K562 (cell line): ENCODE data around the gene RPL7L1. TPM values are rescaled to one million over a fixed set of nuclear protein-coding genes. Genes with fewer than 3 reads are reported as not detected.
"Not testable (repeated sequence)": the region's sequence is repeated elsewhere in the genome, so short reads cannot be mapped to it uniquely, and the experiment has no call there.

Source experiments
- BHLHE40 ChIP-seq: IDR thresholded peaks from 2 replicates; pipeline ENCODE4 v1.6.1; 2011; ENCODE audit warnings: low read length, improper control_type of control experiment
- CREM ChIP-seq: IDR thresholded peaks from 2 replicates; pipeline ENCODE4 v1.6.1; 2014; ENCODE audit warnings: antibody characterized with exemption, low read depth
- ESRRA ChIP-seq: fragments of 450-650 bp; IDR thresholded peaks from 2 replicates; pipeline ENCODE4 v1.6.1; 2014; ENCODE audit warnings: low read depth, mild to moderate bottlenecking, moderate library complexity, borderline replicate concordance
- HES1 ChIP-seq: fragments of 450-650 bp; IDR thresholded peaks from 2 replicates; pipeline ENCODE4 v1.6.1; 2016; ENCODE audit warnings: low read depth, mild to moderate bottlenecking, moderate library complexity
- MAX ChIP-seq: sonication (generic); formaldehyde crosslinking; IDR thresholded peaks from 2 replicates; pipeline ENCODE4 v1.9.0; 2022; ENCODE audit warnings: mild to moderate bottlenecking, missing genetic modification reagents
- NFE2 ChIP-seq: IDR thresholded peaks from 2 replicates; pipeline ENCODE4 v1.6.1; 2014; ENCODE audit warnings: antibody characterized with exemption, low read depth
- PML ChIP-seq: IDR thresholded peaks from 2 replicates; pipeline ENCODE4 v1.6.1; 2012; ENCODE audit warnings: low read length, inconsistent platforms
- POLR2AphosphoS5 ChIP-seq: IDR thresholded peaks from 2 replicates; pipeline ENCODE4 v1.6.1; 2011; ENCODE audit warnings: mild to moderate bottlenecking, low read depth, low read length, moderate library complexity; ENCODE audit not compliant: control insufficient read depth, insufficient read depth
- RNF2 ChIP-seq: sonication (generic); IDR thresholded peaks from 2 replicates; pipeline ENCODE4 v1.6.1; 2016
- SMAD4 ChIP-seq: fragments of 250-450 bp; sonication (Bioruptor Pico); conservative IDR thresholded peaks from 2 replicates; pipeline ENCODE4 v1.8.0; 2021; ENCODE audit warnings: inconsistent platforms, mild to moderate bottlenecking, moderate library complexity
- SMARCA4 ChIP-seq: fragments of 450-650 bp; IDR thresholded peaks from 2 replicates; pipeline ENCODE4 v1.6.1; 2016
- SMARCE1 ChIP-seq: fragments of 450-650 bp; IDR thresholded peaks from 2 replicates; pipeline ENCODE4 v1.7.1; 2016; ENCODE audit warnings: mild to moderate bottlenecking
- SOX6 ChIP-seq: fragments of 450-650 bp; IDR thresholded peaks from 2 replicates; pipeline ENCODE4 v1.6.1; 2014; ENCODE audit warnings: mild to moderate bottlenecking
- TEAD4 ChIP-seq, 2 experiments: sonication (generic) in 1 of 2; formaldehyde crosslinking in 1 of 2; IDR thresholded peaks; 2 replicates each; pipeline versions ENCODE4 v1.6.1 to v1.8.0; 2012 to 2022; ENCODE audit warnings: borderline replicate concordance in 1 of 2, inconsistent platforms in 1 of 2, low read length in 1 of 2, mild to moderate bottlenecking in 1 of 2, missing genetic modification reagents in 1 of 2
- TFAP4 ChIP-seq: sonication (generic); formaldehyde crosslinking; IDR thresholded peaks from 2 replicates; pipeline ENCODE4 v1.8.0; 2022; ENCODE audit warnings: missing genetic modification reagents, mild to moderate bottlenecking, moderate library complexity, borderline replicate concordance
- polyA plus RNA-seq, 8 experiments: library from polyadenylated mRNA; depleted of rRNA in 4 of 8; stranded (reverse) in 5 of 8; unstranded in 3 of 8; fragments of >200 nt; fragmentation: Nextera tagmentation in 2 of 8; fragmentation: Illumina TruSeq in 1 of 8; extraction: Ambion mirVana in 2 of 8; extraction: Trizol in 1 of 8; gene quantifications; 2 replicates each; pipeline versions ENCODE4 v1.2.1 to v1.2.3, GENCODE V29; 2011 to 2014; ENCODE audit warnings: inconsistent platforms in 1 of 8, missing spikeins in 1 of 8
- total RNA-seq, 7 experiments: library from RNA; depleted of rRNA in 6 of 7; stranded (reverse); fragments of >200 nt in 6 of 7; fragmentation: Illumina TruSeq in 2 of 7; extraction: Trizol in 2 of 7; gene quantifications; 2 replicates each; pipeline versions ENCODE4 v1.2.1 to v1.2.3, GENCODE V29; 2011 to 2021; ENCODE audit warnings: low replicate concordance in 1 of 7
- TF ChIP-seq, protein P1 (sequence below): fragments of 450-650 bp; IDR thresholded peaks from 2 replicates; pipeline ENCODE4 v1.6.1; 2017; ENCODE audit warnings: antibody characterized with exemption, mild to moderate bottlenecking
- TF ChIP-seq, protein P2 (sequence below), 2 experiments: IDR thresholded peaks in 1 of 2; conservative IDR thresholded peaks in 1 of 2; 2 replicates each; pipeline ENCODE4 v1.6.1; 2016; ENCODE audit warnings: low read depth in 2 of 2, mild to moderate bottlenecking in 1 of 2, missing compliant biosample characterization in 1 of 2, missing genetic modification characterization in 1 of 2, moderate library complexity in 1 of 2

The RPL7L1 gene
- total and polyA plus RNA-seq, 9 of the 15 experiments (the other 6 are each of a cell fraction or from before 2014, with no cell fraction given) = 129 to 259 (median 164) TPM

DNA sequence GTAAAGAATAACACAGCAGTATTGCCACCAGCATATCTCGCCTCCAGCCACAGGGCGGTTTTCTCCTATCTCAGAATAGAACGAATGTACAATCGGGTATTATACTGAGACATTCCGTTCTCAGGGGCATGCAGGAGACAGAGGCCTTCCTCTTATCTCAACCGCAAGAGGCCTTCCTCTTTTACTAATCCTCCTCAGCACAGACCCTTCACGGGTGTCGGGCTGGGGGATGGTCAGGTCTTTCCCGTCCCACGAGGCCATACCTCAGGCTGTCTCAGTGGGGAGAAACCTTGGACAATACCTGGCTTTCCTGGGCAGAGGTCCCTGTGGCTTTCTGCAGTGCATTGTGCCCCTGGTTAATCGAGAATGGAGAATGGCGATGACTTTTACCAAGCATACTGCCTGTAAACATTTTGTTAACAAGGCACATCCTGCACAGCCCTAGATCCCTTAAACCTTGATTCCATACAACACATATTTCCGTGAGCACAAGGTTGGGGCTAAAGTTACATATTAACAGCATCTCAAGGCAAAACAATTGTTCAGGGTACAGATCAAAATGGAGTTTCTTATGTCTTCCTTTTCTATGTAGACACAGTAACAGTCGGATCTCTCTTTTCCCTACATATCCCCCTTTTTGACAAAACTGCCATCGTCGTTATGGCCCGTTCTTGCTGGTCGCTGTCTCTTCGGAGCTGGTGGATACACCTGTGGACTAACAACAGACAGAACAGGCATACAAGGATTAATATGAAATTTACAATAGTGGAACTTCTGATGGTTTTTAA is 14.8 kb downstream of the RPL7L1 start (continued):
- TF ChIP-seq, protein P1, sequence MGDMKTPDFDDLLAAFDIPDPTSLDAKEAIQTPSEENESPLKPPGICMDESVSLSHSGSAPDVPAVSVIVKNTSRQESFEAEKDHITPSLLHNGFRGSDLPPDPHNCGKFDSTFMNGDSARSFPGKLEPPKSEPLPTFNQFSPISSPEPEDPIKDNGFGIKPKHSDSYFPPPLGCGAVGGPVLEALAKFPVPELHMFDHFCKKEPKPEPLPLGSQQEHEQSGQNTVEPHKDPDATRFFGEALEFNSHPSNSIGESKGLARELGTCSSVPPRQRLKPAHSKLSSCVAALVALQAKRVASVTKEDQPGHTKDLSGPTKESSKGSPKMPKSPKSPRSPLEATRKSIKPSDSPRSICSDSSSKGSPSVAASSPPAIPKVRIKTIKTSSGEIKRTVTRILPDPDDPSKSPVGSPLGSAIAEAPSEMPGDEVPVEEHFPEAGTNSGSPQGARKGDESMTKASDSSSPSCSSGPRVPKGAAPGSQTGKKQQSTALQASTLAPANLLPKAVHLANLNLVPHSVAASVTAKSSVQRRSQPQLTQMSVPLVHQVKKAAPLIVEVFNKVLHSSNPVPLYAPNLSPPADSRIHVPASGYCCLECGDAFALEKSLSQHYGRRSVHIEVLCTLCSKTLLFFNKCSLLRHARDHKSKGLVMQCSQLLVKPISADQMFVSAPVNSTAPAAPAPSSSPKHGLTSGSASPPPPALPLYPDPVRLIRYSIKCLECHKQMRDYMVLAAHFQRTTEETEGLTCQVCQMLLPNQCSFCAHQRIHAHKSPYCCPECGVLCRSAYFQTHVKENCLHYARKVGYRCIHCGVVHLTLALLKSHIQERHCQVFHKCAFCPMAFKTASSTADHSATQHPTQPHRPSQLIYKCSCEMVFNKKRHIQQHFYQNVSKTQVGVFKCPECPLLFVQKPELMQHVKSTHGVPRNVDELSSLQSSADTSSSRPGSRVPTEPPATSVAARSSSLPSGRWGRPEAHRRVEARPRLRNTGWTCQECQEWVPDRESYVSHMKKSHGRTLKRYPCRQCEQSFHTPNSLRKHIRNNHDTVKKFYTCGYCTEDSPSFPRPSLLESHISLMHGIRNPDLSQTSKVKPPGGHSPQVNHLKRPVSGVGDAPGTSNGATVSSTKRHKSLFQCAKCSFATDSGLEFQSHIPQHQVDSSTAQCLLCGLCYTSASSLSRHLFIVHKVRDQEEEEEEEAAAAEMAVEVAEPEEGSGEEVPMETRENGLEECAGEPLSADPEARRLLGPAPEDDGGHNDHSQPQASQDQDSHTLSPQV = peak; percentile 60
- TF ChIP-seq SMARCA4 = 0 out of 2 replicates have a peak, but pooled peaks have one; percentile 60
- 0 out of 2 replicates have a peak, but pooled peaks have one; percentile 24 for TF ChIP-seq TFAP4
- 0 out of 2 replicates have a peak, but pooled peaks have one; percentile 22 for TF ChIP-seq PML
- TF ChIP-seq ESRRA = peak; percentile 64; the same call in 1 of the 2 replicates
- TF ChIP-seq MAX = 0 out of 2 replicates have a peak, but pooled peaks have one; percentile 24
- TF ChIP-seq TEAD4 (IDR thresholded peaks at IDR 0.05; ENCODE audit: low read length) = peak; percentile 74
- not testable (repeated sequence) for TF ChIP-seq TEAD4 (CRISPR knock-in tag; IDR thresholded peaks at IDR 0.05; ENCODE audit: borderline replicate concordance)
- TF ChIP-seq, protein P2, sequence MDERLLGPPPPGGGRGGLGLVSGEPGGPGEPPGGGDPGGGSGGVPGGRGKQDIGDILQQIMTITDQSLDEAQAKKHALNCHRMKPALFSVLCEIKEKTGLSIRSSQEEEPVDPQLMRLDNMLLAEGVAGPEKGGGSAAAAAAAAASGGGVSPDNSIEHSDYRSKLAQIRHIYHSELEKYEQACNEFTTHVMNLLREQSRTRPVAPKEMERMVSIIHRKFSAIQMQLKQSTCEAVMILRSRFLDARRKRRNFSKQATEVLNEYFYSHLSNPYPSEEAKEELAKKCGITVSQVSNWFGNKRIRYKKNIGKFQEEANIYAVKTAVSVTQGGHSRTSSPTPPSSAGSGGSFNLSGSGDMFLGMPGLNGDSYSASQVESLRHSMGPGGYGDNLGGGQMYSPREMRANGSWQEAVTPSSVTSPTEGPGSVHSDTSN (CRISPR knock-in tag; IDR thresholded peaks at IDR 0.05; ENCODE audit: low read depth) = not testable (repeated sequence)
- TF ChIP-seq, protein P2 (tag; conservative IDR thresholded peaks at IDR 0.05; ENCODE audit: low read depth) = 0 out of 2 replicates have a peak, but pooled peaks have one; percentile 19
- peak; percentile 85 for TF ChIP-seq RNF2
- TF ChIP-seq HES1 = peak; percentile 63; the same call in 1 of the 2 replicates
- TF ChIP-seq CREM = 0 out of 2 replicates have a peak, but pooled peaks have one; percentile 14
- TF ChIP-seq POLR2AphosphoS5 = peak; percentile 50; the same call in 1 of the 2 replicates
- TF ChIP-seq SMAD4 (CRISPR knock-in tag) = 0 out of 2 replicates have a peak, but pooled peaks have one; percentile 39
- peak; percentile 92 for TF ChIP-seq SOX6
- TF ChIP-seq NFE2 = 0 out of 2 replicates have a peak, but pooled peaks have one; percentile 15
- peak; percentile 64; the same call in 1 of the 2 replicates for TF ChIP-seq SMARCE1
- TF ChIP-seq BHLHE40 = 0 out of 2 replicates have a peak, but pooled peaks have one; percentile 33
